D721Med (cell line): ENCODE results near the gene EEF1E1.

Experiments
- DNase-seq: peaks from one replicate; pipeline ENCODE4 v3.0.0; 2011; ENCODE audit warnings: low spot score; ENCODE audit not compliant: insufficient read length
- FAIRE-seq: peaks from 2 replicates; lab custom pipeline; 2011; peaks lifted over from hg19 to GRCh38; lab: Jason Lieb, UNC
- CTCF ChIP-seq: IDR thresholded peaks from 2 replicates; pipeline ENCODE4 v1.5.1; 2012; ENCODE audit warnings: mild to moderate bottlenecking, control low read depth; ENCODE audit not compliant: insufficient read depth; ENCODE audit errors: missing control alignments

Gene EEF1E1

GRCh38 chr6:8102122-8102958 is at the start of gene EEF1E1:
Gene EEF1E1, minus strand, starts transcription at chr6:8102548. Its CDS starts 27 bp downstream, at chr6:8102521.
- FAIRE-seq (no peak), DNase-seq (peak; percentile 83)
- no peak for TF ChIP-seq CTCF

GRCh38 chr6:8149350-8149749 is 47.0 kb upstream of the EEF1E1 start:
- FAIRE-seq (no peak), DNase-seq (no peak)
- no peak for TF ChIP-seq CTCF

- no peak for TF ChIP-seq CTCF
- no peak for DNase-seq
- no peak for FAIRE-seq
These were observed 41.6 kb upstream of the EEF1E1 start for GRCh38 chr6:8143945-8144344.

GRCh38 chr6:8139451-8139850 is 37.1 kb upstream of the EEF1E1 start:
- no peak for FAIRE-seq
- no peak for DNase-seq
- no peak for TF ChIP-seq CTCF

- no peak for TF ChIP-seq CTCF
- DNase-seq (no peak), FAIRE-seq (no peak)
These were observed 35.2 kb upstream of the EEF1E1 start for GRCh38 chr6:8137529-8137939.

GRCh38 chr6:8135276-8135675 is 32.9 kb upstream of the EEF1E1 start:
- no peak for FAIRE-seq
- TF ChIP-seq CTCF: no peak
- DNase-seq: no peak

- DNase-seq (no peak), FAIRE-seq (no peak)
- no peak for TF ChIP-seq CTCF
These were observed 29.8 kb upstream of the EEF1E1 start for GRCh38 chr6:8132130-8132529.
